Ascending aorta (tissue), 2 donors: ENCODE measurements around the gene SFXN4. TPM values are rescaled to one million over a fixed set of nuclear protein-coding genes. Genes with fewer than 3 reads are reported as not detected.
A peak's percentile ranks its signal among the peaks of the same experiment; 100 is the strongest.

Experiments used
- DNase-seq, 2 donors: peaks; one replicate each; pipeline ENCODE4 v3.0.0-alpha.2; 2019; ENCODE audit warnings: low spot score in 2 of 2
- H3K27ac ChIP-seq, 2 donors: fragments of 200-600 bp; sonication (generic); one replicate each; pipeline ENCODE4 v1.5.1; 2016 to 2017; ENCODE audit warnings: mild to moderate bottlenecking in 1 of 2
- H3K27me3 ChIP-seq: fragments of 200-600 bp; sonication (generic); one replicate; pipeline ENCODE4 v1.5.1; 2017
- H3K36me3 ChIP-seq, 2 donors: fragments of 200-600 bp; sonication (generic); one replicate each; pipeline ENCODE4 v1.5.1; 2016
- H3K4me1 ChIP-seq, 2 donors: fragments of 200-600 bp; sonication (generic); one replicate each; pipeline ENCODE4 v1.5.1; 2016 to 2017; ENCODE audit warnings: mild to moderate bottlenecking in 1 of 2
- H3K4me3 ChIP-seq, 2 donors: fragments of 200-600 bp; sonication (generic); one replicate each; pipeline ENCODE4 v1.5.1; 2016 to 2017; ENCODE audit warnings: mild to moderate bottlenecking in 1 of 2
- H3K9me3 ChIP-seq, 2 donors: fragments of 200-600 bp; sonication (generic); one replicate each; pipeline ENCODE4 v1.5.1; 2016
- CTCF ChIP-seq, 3 experiments: fragments of 200-600 bp in 2 of 3; fragments of 450-650 bp in 1 of 3; sonication (generic) in 2 of 3; IDR thresholded peaks; one replicate each; pipeline ENCODE4 v1.5.1; 2016 to 2019; ENCODE audit warnings: antibody characterized with exemption in 3 of 3, mild to moderate bottlenecking in 1 of 3, moderate library complexity in 1 of 3
- intact Hi-C: fragments of 100-400 bp; cut with DNase I; formaldehyde crosslinking; loops from one replicate; pipeline ENCODE4 v1.15.1; 2023
- total RNA-seq: library from RNA; depleted of rRNA; stranded (reverse); fragments of >200 nt; gene quantifications from one replicate; pipeline ENCODE4 v1.1.0, GENCODE V29; 2016

The SFXN4 gene
- total RNA-seq, 1 donor from 2014 or later = 13.7 TPM

GRCh38 chr10:119131512-119132240 lies 33.8 kb downstream of the SFXN4 start:
- Histone ChIP-seq H3K9me3 (no peaks in the 10 kb centered on the region), H3K4me3 (peak overlapping the region; percentile 21 to 48), H3K27ac (peak overlapping the region in 1 of 2 donors; percentile 48), H3K27me3 (no peaks in the 10 kb centered on the region), H3K4me1 (no peaks in the 10 kb centered on the region), H3K36me3 (peaks cover 33 to 60% of the 10 kb centered on the region in 2 donors)
- DNase-seq = no peak
- intact Hi-C loops = no loop called here
- TF ChIP-seq CTCF (IDR thresholded peaks at IDR 0.05) = no peak

- Histone ChIP-seq H3K4me1 (no peaks in the 10 kb centered on the region), H3K9me3 (no peaks in the 10 kb centered on the region), H3K27ac (no peak overlapping the region), H3K27me3 (no peaks in the 10 kb centered on the region), H3K4me3 (no peak overlapping the region), H3K36me3 (peaks cover 53 to 73% of the 10 kb centered on the region in 2 donors)
- intact Hi-C loops = no loop called here
- no peak for TF ChIP-seq CTCF (IDR thresholded peaks at IDR 0.05)
- no peak for DNase-seq
Measured at GRCh38 chr10:119129721-119130120, 35.8 kb downstream of the SFXN4 start.

DNA sequence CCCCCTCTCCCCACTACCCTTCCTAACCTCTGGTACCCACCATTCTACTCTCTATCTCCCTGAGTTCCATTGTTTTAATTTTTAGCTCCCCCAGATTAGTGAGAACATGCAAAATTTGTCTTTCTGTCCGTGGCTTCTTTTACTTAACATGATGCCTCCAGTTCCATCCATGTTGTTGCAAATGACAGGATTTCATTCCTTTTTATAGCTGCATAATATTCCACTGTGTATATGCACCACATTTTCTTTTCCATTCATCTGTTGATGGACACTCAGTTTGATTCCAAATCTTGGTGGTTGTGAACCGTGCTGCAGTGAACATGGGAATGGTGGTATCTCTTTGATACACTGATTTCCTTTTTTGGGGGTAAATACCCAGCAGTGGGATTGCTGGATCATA lies 39.6 kb downstream of the SFXN4 start:
- no peak for TF ChIP-seq CTCF (IDR thresholded peaks at IDR 0.05)
- intact Hi-C loops = no loop called here
- peaks cover 61 to 89% of the 10 kb centered on the region in 2 donors for H3K36me3 ChIP-seq

GRCh38 chr10:119120875-119121274 lies 44.6 kb downstream of the SFXN4 start:
- Histone ChIP-seq H3K27me3 (no peaks in the 10 kb centered on the region), H3K36me3 (peaks cover 41 to 81% of the 10 kb centered on the region in 2 donors), H3K4me1 (no peaks in the 10 kb centered on the region), H3K9me3 (no peaks in the 10 kb centered on the region), H3K4me3 (no peak overlapping the region), H3K27ac (no peak overlapping the region)
- no peak for TF ChIP-seq CTCF (IDR thresholded peaks at IDR 0.05)
- intact Hi-C loops = no loop called here
- no peak for DNase-seq

More for the DNA sequence above, 39.6 kb downstream of the SFXN4 start:
- Histone ChIP-seq H3K9me3 (no peaks in the 10 kb centered on the region), H3K27me3 (no peaks in the 10 kb centered on the region), H3K4me1 (no peaks in the 10 kb centered on the region), H3K4me3 (no peak overlapping the region), H3K27ac (no peak overlapping the region)
- DNase-seq = no peak

DNA sequence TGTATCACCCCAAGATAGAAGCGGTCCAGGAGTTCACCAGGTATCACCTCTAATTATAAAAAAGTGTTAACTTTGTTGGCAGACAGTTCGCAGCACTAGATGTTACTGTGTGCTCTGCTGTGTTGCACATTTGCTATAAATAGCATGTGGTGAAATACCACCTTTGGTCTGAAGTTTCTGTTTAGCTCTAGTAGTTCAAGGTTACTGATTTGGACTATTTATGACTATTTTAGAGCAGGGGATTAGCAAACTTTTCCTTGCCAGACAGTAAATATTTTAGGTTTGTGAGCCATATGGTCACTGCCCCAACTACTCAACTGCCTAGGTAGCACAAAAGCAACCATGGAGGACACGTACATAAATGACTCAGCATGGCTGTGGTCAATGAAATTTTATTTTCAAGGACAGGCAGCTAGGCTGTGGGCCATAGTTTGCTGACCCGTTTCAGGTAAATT lies 45.1 kb downstream of the SFXN4 start:
- Histone ChIP-seq H3K4me3 (no peak overlapping the region), H3K9me3 (no peaks in the 10 kb centered on the region), H3K36me3 (peaks cover 37 to 79% of the 10 kb centered on the region in 2 donors), H3K4me1 (no peaks in the 10 kb centered on the region), H3K27ac (no peak overlapping the region), H3K27me3 (no peaks in the 10 kb centered on the region)
- DNase-seq = no peak
- no peak for TF ChIP-seq CTCF (IDR thresholded peaks at IDR 0.05)
- intact Hi-C loops = no loop called here
